A673 (cell line): ENCODE data around the gene VAC14. TPM values are rescaled to one million over a fixed set of nuclear protein-coding genes. Genes with fewer than 3 reads are reported as not detected.

Experiments
- BruUV-seq: library from RNA; stranded (reverse); fragments of 400-500 nt; replicated peaks from 2 replicates; lab custom pipeline; 2021; lab: Mats Ljungman, UMichigan
- CTCF ChIA-PET: fragments of 300-600 bp; sonication (Branson Sonifier 250); formaldehyde crosslinking; loops from one replicate; lab custom pipeline; 2022; ENCODE audit warnings: antibody characterized with exemption; lab: Charles Lee
- POLR2A ChIA-PET: fragments of 300-600 bp; sonication (Branson Sonifier 250); formaldehyde crosslinking; loops from one replicate; lab custom pipeline; 2022; ENCODE audit warnings: antibody characterized with exemption; ENCODE audit not compliant: low non-redundant PET; lab: Charles Lee
- DNase-seq: peaks from one replicate; pipeline ENCODE4 v3.0.0-alpha.2; 2015; ENCODE audit warnings: low spot score
- H3K27ac ChIP-seq: fragments of 200-600 bp; sonication (generic); 2 replicates; pipeline ENCODE4 v1.5.1; 2016; ENCODE audit warnings: mixed run types, low read depth, mild to moderate bottlenecking, mixed read lengths, antibody characterized with exemption, low read length; ENCODE audit not compliant: poor library complexity, severe bottlenecking
- H3K27me3 ChIP-seq: fragments of 200-600 bp; sonication (generic); replicated peaks from 2 replicates; pipeline ENCODE4 v1.6.1; 2017; ENCODE audit warnings: mixed run types, low read depth, mild to moderate bottlenecking, mixed read lengths, antibody characterized with exemption, low read length; ENCODE audit not compliant: insufficient read depth, poor library complexity
- H3K36me3 ChIP-seq: fragments of 200-600 bp; sonication (generic); 2 replicates; pipeline ENCODE4 v1.6.1; 2016; ENCODE audit warnings: mixed run types, mild to moderate bottlenecking, mixed read lengths, antibody characterized with exemption, low read length; ENCODE audit not compliant: insufficient read depth, poor library complexity, severe bottlenecking
- H3K4me1 ChIP-seq: fragments of 200-600 bp; sonication (generic); 2 replicates; pipeline ENCODE4 v1.6.1; 2017; ENCODE audit warnings: mixed run types, mild to moderate bottlenecking, mixed read lengths, antibody characterized with exemption, low read length; ENCODE audit not compliant: insufficient read depth, poor library complexity, severe bottlenecking
- H3K4me3 ChIP-seq: fragments of 200-600 bp; sonication (generic); 2 replicates; pipeline ENCODE4 v1.5.1; 2016; ENCODE audit warnings: low read depth, mixed run types, mild to moderate bottlenecking, mixed read lengths, low read length; ENCODE audit not compliant: poor library complexity, severe bottlenecking
- H3K9me3 ChIP-seq: fragments of 200-600 bp; sonication (generic); 2 replicates; pipeline ENCODE4 v1.6.1; 2016; ENCODE audit warnings: mixed run types, low read depth, mild to moderate bottlenecking, mixed read lengths, antibody characterized with exemption, low read length; ENCODE audit not compliant: poor library complexity, severe bottlenecking
- EZH2 ChIP-seq: fragments of 200-600 bp; sonication (generic); IDR thresholded peaks from 2 replicates; pipeline ENCODE4 v1.6.1; 2017; ENCODE audit warnings: borderline replicate concordance, low read depth, mild to moderate bottlenecking, mixed read lengths, antibody characterized with exemption, low read length; ENCODE audit not compliant: poor library complexity, severe bottlenecking
- intact Hi-C: fragments of 100-400 bp; cut with micrococcal nuclease; formaldehyde crosslinking; loops from one replicate; pipeline ENCODE4 v1.10.0; 2022; ENCODE audit not compliant: unreplicated experiment
- total RNA-seq: library from RNA; stranded (reverse); gene quantifications from 2 replicates; pipeline ENCODE4 v1.2.3, GENCODE V29; 2021
- TF ChIP-seq, protein P1 (sequence below): fragments of 300-800, 200-600 bp; sonication (generic); conservative IDR thresholded peaks from 2 replicates; pipeline ENCODE4 v1.5.1; 2017; ENCODE audit warnings: low read depth, mild to moderate bottlenecking, antibody characterized with exemption, low read length, moderate library complexity, mixed read lengths

VAC14 gene
- total RNA-seq, 1 experiment from 2014 or later, result 46.6 TPM

DNA sequence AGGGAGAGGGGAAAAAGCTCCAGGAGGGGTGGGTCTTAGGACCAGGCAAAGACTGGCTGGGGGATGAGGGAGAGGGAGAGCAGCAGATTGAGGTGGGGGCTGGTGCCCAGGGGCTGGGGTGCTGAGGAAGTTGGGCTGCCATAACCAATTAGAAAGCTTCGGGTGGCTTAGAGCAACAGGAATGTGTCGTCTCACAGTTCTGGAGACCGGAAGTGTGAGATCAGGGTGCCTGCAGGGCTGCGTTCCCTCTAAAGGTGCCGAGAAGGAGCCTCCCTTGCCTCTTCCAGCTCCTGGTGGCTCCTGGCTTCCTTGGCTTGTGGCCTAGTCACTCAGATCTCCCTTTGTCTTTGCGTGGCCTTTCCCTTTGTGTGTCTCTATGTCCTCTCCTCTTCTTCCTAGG lies 152.4 kb downstream of the VAC14 start:
- Histone ChIP-seq H3K27ac (no peak overlapping the region), H3K9me3 (no peaks in the 10 kb centered on the region), H3K4me1 (no peaks in the 10 kb centered on the region), H3K36me3 (no peaks in the 10 kb centered on the region), H3K4me3 (no peak overlapping the region), H3K27me3 (no peaks in the 10 kb centered on the region)
- ChIA-PET CTCF (interaction anchor here (0.6 kb wide), 1 partner anchor 121 kb away, joined by 3 read pairs; no protein-coding TSS in a partner anchor), POLR2A (no interaction called here)
- intact Hi-C loops, result no loop called here
- TF ChIP-seq, protein P1, sequence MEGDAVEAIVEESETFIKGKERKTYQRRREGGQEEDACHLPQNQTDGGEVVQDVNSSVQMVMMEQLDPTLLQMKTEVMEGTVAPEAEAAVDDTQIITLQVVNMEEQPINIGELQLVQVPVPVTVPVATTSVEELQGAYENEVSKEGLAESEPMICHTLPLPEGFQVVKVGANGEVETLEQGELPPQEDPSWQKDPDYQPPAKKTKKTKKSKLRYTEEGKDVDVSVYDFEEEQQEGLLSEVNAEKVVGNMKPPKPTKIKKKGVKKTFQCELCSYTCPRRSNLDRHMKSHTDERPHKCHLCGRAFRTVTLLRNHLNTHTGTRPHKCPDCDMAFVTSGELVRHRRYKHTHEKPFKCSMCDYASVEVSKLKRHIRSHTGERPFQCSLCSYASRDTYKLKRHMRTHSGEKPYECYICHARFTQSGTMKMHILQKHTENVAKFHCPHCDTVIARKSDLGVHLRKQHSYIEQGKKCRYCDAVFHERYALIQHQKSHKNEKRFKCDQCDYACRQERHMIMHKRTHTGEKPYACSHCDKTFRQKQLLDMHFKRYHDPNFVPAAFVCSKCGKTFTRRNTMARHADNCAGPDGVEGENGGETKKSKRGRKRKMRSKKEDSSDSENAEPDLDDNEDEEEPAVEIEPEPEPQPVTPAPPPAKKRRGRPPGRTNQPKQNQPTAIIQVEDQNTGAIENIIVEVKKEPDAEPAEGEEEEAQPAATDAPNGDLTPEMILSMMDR, result no peak
- TF ChIP-seq EZH2, result no peak
- no peak for DNase-seq
- no TSS peak for BruUV-seq

DNA sequence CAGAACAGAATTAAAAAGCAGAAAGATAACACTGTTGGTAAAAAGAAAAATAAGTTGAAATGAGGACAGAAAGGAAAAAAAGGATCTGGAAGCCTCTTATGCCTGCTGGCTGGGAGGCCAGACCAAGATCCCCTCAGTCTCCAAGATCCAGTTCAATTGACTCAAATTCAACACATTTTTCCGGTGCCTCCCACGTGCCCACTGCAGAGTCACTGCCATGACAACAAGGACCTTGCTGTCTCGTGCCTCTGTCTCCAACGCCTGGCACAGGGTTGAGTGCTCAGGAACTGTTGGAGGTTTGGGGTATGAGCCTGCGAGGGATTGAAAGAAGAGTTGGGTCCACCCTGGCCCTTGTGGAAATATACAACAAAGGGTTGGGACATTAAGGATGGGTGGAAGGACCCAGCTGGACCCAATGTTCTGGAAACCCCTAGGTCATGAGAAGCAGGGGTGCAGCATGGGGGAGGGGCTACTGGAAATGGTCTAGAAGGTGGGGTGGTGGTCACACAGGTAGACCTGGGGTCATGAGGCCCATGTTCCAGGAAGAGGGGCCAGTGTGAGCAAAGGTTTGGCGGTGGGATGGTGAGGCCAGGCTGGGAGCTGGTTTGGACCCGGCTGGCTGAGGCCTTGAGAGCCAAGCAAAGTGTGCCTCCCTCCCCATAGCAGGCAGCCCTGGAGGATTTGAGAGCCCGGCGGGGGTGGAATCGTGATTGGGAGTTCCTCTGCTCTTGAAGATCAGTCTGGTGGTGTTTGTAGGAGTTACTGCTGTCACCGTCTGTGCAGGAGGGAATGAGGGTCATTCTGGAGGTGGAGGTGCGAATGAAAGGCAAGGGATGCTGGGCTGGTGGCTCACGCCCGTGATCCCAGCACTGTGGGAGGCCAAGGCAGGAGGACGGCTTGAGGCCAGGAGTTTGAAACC lies 153.3 kb downstream of the VAC14 start:
- Histone ChIP-seq H3K27me3 (no peaks in the 10 kb centered on the region), H3K9me3 (no peaks in the 10 kb centered on the region), H3K4me1 (no peaks in the 10 kb centered on the region), H3K4me3 (no peak overlapping the region), H3K36me3 (no peaks in the 10 kb centered on the region), H3K27ac (no peak overlapping the region)
- no peak for TF ChIP-seq EZH2
- TF ChIP-seq, protein P1, result no peak
- intact Hi-C loops, result no loop called here
- CTCF ChIA-PET, result no interaction called here
- no peak for DNase-seq
- POLR2A ChIA-PET, result no interaction called here
- no TSS peak for BruUV-seq

DNA sequence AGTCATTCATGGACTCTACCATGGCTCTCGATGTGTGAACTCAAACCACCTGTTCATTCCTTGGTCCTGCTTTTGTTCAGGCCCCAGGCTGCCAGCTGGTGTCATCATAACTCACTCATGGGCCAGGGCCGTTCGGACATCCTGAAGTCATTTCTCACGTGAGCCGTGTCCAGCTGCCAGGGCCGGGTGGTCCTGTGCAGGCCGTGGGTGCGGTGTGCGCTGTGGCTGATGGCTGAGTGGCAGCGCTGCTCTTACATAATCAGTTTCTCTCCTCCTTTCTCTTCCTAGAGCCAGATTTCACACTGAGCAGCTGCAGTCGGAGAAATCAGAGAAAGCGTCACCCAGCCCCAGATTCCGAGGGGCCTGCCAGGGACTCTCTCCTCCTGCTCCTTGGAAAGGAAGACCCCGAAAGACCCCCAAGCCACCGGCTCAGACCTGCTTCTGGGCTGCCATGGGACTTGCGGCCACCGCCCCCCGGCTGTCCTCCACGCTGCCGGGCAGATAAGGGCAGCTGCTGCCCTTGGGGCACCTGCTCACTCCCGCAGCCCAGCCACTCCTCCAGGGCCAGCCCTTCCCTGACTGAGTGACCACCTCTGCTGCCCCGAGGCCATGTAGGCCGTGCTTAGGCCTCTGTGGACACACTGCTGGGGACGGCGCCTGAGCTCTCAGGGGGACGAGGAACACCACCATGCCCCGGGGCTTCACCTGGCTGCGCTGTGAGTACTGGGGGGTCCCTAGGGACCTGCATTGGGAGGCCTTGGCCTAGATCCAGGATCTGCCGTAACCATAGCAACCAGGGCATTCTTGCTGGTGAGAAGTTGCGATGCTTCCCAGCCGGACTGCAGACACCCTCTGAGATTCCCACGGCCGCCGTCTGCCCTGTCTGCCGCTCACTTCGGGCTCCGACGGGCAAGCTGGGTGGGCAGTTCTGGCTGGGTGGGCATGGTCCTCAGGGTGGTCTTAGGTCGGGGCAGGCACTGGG lies 154.4 kb downstream of the VAC14 start, which contains the start of gene IL34:
Gene IL34, plus strand, starts transcription at position 300 of the 982 bp plus-strand sequence. Its CDS starts 389 bp downstream, at position 689.
- Histone ChIP-seq H3K4me3 (no peak within 1 kb of the TSS), H3K27ac (no peak within 1 kb of the TSS), H3K36me3 (no peaks in the 10 kb centered on the region), H3K4me1 (no peaks in the 10 kb centered on the region), H3K9me3 (no peaks in the 10 kb centered on the region), H3K27me3 (no peaks in the 10 kb centered on the region)
- intact Hi-C loops, result no loop called here
- no TSS peak for BruUV-seq
- ChIA-PET CTCF (no interaction called here), POLR2A (no interaction called here)
- DNase-seq, result peak; percentile 26
- TF ChIP-seq EZH2, result no peak
- TF ChIP-seq, protein P1, result no peak
